H1 (cell line): Measurements from ENCODE around the gene PLXNB3. TPM values are rescaled to one million over a fixed set of nuclear protein-coding genes. Genes with fewer than 3 reads are reported as not detected.

ENCODE experiments used
- ASH2L ChIP-seq: fragments of 200-600, 300-600 bp; sonication (generic); IDR thresholded peaks from one replicate; pipeline ENCODE4 v1.7.1; 2017; ENCODE audit warnings: low read length
- POLR2AphosphoS5 ChIP-seq: IDR thresholded peaks from 2 replicates; pipeline ENCODE4 v1.6.1; 2011; ENCODE audit warnings: low read depth, low read length
- POU5F1 ChIP-seq: IDR thresholded peaks from 2 replicates; pipeline ENCODE4 v1.6.1; 2011; ENCODE audit warnings: low read depth, mild to moderate bottlenecking, low read length, moderate library complexity
- polyA plus RNA-seq, 7 experiments: library from polyadenylated mRNA; depleted of rRNA in 3 of 7; stranded (reverse) in 5 of 7; unstranded in 2 of 7; fragments of >200 nt in 5 of 7; fragments of 200-250 nt in 2 of 7; gene quantifications; 1 replicate in 5 of 7; 2 replicates in 1 of 7; 4 replicates in 1 of 7; pipeline versions ENCODE4 v1.2.1 to v1.2.3, GENCODE V29; 2011 to 2013; ENCODE audit warnings: missing spikeins in 2 of 7, mixed read lengths in 2 of 7
- total RNA-seq: library from RNA; stranded (reverse); fragmentation: NEBNext Ultra II Directional; extraction: Animal tissue kit (Norgen Biotek cat#: 25700); gene quantifications from 2 replicates; pipeline ENCODE4 v1.2.1, GENCODE V29; 2021
- TF ChIP-seq, protein P1 (sequence below): fragments of 300-600 bp; sonication (generic); IDR thresholded peaks from 2 replicates; pipeline ENCODE4 v1.7.1; 2012; ENCODE audit warnings: low read length, moderate library complexity, mild to moderate bottlenecking, inconsistent platforms; ENCODE audit not compliant: insufficient replicate concordance

The PLXNB3 gene
- total and polyA plus RNA-seq, 2 of the 8 experiments (the other 6 are each of a cell fraction or from before 2014, with no cell fraction given), result 1.2 to 2.7 TPM

DNA sequence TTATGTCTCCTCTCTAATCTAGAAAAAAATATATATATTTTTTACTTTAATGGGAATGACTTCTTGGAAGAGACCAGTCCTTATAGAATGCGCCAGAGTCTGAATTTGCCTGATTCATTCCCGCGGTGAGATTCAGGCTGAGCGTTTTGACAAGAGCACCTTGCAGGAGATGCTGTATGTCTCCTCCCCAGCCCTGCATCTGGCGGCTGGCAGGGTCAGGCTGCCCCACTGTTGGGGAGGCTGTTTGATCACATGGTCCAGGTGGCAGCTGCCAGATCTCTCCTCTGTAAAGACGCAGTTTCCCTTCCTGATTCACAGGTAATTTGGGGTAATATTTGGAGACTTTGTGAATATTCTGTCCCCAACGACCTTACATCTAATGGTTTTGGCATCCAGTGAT lies 56.6 kb downstream of the PLXNB3 start (continued):
- TF ChIP-seq, protein P1, sequence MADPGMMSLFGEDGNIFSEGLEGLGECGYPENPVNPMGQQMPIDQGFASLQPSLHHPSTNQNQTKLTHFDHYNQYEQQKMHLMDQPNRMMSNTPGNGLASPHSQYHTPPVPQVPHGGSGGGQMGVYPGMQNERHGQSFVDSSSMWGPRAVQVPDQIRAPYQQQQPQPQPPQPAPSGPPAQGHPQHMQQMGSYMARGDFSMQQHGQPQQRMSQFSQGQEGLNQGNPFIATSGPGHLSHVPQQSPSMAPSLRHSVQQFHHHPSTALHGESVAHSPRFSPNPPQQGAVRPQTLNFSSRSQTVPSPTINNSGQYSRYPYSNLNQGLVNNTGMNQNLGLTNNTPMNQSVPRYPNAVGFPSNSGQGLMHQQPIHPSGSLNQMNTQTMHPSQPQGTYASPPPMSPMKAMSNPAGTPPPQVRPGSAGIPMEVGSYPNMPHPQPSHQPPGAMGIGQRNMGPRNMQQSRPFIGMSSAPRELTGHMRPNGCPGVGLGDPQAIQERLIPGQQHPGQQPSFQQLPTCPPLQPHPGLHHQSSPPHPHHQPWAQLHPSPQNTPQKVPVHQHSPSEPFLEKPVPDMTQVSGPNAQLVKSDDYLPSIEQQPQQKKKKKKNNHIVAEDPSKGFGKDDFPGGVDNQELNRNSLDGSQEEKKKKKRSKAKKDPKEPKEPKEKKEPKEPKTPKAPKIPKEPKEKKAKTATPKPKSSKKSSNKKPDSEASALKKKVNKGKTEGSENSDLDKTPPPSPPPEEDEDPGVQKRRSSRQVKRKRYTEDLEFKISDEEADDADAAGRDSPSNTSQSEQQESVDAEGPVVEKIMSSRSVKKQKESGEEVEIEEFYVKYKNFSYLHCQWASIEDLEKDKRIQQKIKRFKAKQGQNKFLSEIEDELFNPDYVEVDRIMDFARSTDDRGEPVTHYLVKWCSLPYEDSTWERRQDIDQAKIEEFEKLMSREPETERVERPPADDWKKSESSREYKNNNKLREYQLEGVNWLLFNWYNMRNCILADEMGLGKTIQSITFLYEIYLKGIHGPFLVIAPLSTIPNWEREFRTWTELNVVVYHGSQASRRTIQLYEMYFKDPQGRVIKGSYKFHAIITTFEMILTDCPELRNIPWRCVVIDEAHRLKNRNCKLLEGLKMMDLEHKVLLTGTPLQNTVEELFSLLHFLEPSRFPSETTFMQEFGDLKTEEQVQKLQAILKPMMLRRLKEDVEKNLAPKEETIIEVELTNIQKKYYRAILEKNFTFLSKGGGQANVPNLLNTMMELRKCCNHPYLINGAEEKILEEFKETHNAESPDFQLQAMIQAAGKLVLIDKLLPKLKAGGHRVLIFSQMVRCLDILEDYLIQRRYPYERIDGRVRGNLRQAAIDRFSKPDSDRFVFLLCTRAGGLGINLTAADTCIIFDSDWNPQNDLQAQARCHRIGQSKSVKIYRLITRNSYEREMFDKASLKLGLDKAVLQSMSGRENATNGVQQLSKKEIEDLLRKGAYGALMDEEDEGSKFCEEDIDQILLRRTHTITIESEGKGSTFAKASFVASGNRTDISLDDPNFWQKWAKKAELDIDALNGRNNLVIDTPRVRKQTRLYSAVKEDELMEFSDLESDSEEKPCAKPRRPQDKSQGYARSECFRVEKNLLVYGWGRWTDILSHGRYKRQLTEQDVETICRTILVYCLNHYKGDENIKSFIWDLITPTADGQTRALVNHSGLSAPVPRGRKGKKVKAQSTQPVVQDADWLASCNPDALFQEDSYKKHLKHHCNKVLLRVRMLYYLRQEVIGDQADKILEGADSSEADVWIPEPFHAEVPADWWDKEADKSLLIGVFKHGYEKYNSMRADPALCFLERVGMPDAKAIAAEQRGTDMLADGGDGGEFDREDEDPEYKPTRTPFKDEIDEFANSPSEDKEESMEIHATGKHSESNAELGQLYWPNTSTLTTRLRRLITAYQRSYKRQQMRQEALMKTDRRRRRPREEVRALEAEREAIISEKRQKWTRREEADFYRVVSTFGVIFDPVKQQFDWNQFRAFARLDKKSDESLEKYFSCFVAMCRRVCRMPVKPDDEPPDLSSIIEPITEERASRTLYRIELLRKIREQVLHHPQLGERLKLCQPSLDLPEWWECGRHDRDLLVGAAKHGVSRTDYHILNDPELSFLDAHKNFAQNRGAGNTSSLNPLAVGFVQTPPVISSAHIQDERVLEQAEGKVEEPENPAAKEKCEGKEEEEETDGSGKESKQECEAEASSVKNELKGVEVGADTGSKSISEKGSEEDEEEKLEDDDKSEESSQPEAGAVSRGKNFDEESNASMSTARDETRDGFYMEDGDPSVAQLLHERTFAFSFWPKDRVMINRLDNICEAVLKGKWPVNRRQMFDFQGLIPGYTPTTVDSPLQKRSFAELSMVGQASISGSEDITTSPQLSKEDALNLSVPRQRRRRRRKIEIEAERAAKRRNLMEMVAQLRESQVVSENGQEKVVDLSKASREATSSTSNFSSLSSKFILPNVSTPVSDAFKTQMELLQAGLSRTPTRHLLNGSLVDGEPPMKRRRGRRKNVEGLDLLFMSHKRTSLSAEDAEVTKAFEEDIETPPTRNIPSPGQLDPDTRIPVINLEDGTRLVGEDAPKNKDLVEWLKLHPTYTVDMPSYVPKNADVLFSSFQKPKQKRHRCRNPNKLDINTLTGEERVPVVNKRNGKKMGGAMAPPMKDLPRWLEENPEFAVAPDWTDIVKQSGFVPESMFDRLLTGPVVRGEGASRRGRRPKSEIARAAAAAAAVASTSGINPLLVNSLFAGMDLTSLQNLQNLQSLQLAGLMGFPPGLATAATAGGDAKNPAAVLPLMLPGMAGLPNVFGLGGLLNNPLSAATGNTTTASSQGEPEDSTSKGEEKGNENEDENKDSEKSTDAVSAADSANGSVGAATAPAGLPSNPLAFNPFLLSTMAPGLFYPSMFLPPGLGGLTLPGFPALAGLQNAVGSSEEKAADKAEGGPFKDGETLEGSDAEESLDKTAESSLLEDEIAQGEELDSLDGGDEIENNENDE, result no peak
- TF ChIP-seq POLR2AphosphoS5, result no peak
- no peak for TF ChIP-seq POU5F1
- TF ChIP-seq ASH2L, result no peak
